Activated CD4-positive, alpha-beta T cell treated with anti-CD3 and anti-CD28 coated beads, Interleukin-2, Interleukin-4, amounts not matched to agents 100 ng/mL and 50 ng/mL, durations not matched to agents 16 hours and 8 hours (primary cell): ENCODE results near the gene CR1L.
"Not testable (repeated sequence)": the region's sequence is repeated elsewhere in the genome, so short reads cannot be mapped to it uniquely, and the experiment has no call there.

ENCODE experiments used
- DNase-seq: peaks from one replicate; pipeline ENCODE4 v3.0.0-alpha.2; 2020; ENCODE audit warnings: low spot score

The CR1L gene

GRCh38 chr1:207644852-207645634 is at the start of gene CR1L:
Gene CR1L, plus strand, starts transcription at chr1:207645133. Its CDS starts 101 bp downstream, at chr1:207645234.
- DNase-seq = peak; percentile 58

GRCh38 chr1:207603777-207604176 is 41.2 kb upstream of the CR1L start:
- DNase-seq = no peak

DNA sequence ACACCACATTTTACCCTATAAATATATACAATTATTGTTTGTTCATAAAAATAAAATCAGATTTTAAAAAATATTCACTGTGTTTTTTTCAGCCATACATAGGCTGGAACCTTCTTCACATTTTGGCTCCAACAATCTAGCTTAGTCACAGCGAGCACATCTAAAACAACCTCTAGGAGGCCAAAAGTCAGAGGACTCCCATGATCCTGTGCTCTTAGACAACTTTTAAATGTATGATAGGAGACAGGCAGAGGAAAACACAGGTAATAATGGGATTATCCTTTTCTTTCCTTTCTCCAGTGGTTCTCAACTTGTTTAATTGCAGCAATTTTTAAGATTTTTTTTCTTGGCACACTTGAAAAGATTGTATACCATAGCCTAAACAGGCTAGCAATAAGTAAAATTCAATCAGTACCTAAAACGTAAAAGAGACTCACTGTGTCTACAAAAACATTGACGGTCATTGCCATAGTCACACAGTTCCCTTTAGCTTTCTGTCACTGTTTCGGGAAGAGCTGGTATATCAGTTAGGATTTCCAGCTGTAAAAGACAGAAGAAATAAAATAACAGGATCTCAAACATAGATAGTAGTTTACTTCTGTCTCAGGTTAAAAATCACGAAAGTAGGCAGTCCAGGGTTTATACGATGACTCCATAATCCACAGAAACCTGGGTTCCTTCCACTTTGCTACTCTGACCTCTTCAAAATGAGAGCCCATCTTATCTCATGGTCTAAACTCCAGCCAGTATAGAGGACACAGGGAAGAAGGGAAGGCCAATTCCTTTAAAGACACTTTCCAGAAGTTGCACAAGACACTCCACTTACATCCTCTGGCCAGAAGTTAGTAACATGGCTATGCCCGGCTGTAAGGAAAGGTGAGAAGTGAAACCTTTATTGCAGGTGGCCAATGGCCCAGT is 39.2 kb upstream of the CR1L start:
- no peak for DNase-seq

DNA sequence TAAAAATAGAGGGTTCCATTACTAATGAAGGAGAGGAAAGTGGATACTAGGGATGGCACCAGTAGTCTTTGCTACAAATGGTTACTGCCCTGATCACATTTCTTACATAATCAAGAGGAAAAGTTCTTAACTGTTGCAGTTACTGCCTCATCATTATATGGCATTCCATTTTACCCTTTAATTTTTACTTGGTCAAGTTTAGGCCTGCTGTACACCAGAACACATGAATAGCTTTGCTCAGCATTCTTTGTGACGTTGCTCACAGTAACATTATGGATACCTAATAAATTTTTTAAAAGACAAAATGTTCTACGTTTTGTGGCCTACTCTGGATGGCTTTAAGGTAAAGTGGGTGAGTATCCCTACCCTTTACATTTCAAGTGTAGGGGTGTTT is 38.6 kb upstream of the CR1L start:
- no peak for DNase-seq

GRCh38 chr1:207612762-207613161 is 32.2 kb upstream of the CR1L start:
- DNase-seq = no peak

DNA sequence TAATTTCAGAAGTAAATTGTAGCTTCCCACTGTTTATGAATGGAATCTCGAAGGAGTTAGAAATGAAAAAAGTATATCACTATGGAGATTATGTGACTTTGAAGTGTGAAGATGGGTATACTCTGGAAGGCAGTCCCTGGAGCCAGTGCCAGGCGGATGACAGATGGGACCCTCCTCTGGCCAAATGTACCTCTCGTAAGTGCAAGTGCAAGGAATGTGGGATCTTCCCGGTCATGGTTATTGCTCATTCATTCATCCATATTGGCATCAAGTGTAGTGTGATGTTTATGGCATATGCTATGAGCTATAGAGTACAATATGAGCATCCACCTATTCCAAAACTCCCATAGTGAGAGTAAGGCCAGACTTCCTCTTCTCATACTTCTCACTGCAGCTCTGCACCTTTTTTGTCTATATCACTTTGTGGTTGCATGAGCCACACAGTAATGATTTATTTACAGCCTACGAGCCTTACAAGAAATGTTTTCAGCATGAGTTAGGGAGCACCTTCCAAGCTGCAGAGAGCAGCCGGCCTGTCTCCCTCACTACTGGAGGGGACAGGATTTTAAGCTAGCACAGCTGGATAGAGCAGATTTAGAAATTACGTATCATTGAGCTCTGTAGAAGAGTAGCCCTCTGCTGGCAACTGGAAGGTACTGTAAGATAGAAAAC is 24.9 kb upstream of the CR1L start:
- DNase-seq = peak; percentile 37

DNA sequence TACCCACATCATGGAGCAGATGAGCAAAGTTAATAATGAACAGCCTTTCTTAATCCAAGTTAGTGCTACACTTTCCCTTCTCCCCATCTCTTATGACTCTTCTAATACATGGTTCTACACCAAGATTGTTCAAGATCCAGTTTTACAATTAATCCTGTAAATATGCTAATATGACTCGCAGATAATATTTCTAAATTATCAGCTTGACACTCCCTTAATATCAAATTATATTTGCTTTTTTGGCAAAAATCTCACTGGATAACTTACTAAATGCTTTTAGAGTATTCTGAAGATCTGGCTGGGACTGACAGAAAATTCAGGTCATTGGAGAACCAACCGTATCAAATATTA is 24.4 kb upstream of the CR1L start:
- no peak for DNase-seq

DNA sequence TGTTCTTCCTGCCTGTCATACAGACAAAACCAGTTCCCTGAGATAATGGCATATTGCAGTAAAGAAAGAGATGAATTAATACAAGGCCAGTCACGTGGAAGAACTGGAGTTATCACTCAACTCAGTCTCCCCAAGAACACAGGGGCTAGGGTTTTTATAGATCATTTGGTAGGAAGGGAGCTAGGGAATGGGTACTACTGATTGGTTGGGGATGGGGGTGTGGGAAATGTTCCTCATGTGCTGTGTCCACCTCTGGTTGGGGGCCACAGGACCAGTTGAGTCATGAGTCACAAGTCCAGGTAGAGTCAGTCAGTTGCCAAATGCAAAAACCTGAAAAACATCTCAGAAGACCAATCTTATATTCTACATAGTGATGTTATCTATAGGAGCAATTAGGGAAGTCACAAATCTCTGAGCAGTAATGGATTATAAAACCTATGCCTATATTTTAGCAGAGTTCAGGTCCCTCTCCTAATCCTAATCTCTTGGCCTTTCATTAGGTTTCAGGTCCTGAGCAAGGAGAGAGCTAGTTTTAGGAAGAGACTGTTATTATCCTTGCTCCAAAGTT is 19.3 kb upstream of the CR1L start:
- not testable (repeated sequence) for DNase-seq

GRCh38 chr1:207626972-207627337 is 18.0 kb upstream of the CR1L start:
- no peak for DNase-seq

GRCh38 chr1:207627496-207627895 is 17.4 kb upstream of the CR1L start:
- no peak for DNase-seq

DNA sequence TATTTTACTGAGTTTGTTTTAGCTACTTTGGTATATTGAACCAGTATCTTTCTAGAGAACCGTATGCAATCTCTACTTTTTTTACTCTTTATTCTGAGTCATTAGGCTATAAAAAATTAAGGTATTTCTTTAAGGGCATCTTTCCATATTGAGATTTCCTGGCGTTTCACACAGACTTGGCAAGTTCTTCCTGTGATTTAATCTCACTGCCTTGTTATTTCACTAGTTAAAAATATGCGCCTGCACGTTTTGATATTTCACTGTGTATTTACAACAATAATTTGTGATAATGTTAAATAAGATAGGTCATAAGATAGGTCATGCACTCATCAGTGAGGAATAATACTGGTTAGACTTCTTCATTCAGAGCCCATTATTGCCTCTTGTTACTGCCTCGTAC is 16.2 kb upstream of the CR1L start:
- no peak for DNase-seq

DNA sequence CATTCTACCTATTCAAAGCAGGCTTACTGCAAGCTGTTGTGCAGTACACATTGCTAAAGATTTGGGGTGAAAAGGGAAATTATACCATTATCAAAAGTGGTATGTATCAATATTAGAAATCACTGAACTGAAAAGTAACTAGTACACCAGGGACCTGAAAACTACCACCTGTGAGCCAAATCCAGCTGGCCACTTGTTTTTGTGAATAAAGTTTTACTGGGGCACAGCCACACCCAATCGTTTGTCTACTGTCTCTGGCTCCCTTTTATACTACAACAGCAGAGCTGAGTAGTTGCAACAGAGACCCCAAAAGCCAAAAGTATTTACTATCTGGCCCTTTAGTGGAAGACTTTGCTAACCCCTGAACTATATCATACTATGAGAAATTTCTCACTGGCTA is 13.8 kb upstream of the CR1L start:
- DNase-seq = no peak

- no peak for DNase-seq
Measured at GRCh38 chr1:207633226-207633625, 11.7 kb upstream of the CR1L start.

DNA sequence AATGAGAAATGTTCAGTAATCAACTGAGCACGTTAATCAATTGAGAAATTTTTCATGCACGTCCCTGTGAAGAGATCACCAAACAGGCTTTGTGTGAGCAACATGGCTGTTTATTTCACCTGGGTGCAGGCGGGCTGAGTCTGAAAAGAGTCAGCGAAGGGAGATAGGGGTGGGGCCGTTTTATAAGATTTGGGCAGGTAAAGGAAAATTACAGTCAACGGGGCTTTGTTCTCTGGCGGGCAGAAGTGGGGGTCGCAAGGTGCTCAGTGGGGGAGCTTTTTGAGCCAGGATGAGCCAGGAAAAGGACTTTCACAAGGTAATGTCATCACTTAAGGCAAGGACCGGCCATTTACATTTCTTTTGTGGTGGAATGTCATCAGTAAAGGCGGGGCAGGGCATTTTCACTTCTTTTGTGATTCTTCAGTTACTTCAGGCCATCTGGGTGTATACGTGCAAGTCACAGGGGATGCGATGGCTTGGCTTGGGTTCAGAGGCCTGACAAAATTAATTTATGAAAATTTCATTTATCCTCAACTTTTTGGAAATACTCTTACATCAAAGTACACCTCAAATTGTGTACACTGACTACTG is 11.1 kb upstream of the CR1L start:
- DNase-seq = not testable (repeated sequence)

DNA sequence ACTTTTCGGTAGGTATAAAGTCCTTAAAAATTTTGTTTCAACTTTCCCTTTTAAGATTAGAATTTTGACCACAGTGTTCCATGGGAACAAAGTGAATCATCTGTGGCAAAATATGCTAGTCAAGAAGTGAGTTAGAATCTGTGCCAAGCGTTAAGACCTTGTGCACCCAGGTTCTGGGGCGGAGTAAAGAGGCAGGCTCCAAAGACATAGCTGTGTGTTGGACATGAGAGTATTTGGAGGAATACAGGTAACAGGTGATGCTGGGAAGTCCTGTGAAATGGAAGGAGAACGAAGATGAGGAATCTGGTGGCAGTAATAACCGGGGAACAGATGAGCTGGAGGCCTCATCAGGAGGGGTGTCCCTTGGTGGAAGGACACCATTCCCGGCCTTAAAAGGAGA is 10.6 kb upstream of the CR1L start:
- not testable (repeated sequence) for DNase-seq

DNA sequence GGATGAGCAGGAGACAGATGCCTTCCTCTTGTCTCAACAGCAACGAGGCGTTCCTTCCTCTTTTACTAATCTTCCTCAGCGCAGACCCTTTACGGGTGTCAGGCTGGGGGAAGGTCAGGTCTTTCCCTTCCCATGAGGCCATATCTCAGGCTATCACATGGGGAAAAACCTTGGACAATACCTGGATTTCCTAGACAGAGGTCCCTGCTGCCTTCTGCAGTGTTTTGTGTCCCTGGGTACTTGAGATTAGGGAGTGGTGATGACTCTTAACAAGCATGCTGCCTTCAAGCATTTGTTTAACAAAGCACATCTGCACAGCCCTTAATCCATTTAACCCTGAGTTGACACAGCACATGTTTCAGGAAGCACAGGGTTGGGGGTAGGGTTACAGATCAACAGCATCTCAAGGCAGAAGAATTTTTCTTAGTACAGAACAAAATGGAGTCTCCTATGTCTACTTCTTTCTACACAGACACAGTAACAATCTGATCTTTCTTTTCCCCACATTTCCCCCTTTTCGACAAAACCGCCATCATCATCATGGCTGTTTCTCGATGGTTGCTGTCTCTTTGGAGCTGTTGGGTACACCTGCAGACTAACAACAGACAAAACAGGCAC is 9.3 kb upstream of the CR1L start:
- DNase-seq = not testable (repeated sequence)

GRCh38 chr1:207638487-207639145 is 6.3 kb upstream of the CR1L start:
- not testable (repeated sequence) for DNase-seq

GRCh38 chr1:207639362-207639761 is 5.6 kb upstream of the CR1L start:
- DNase-seq = not testable (repeated sequence)

DNA sequence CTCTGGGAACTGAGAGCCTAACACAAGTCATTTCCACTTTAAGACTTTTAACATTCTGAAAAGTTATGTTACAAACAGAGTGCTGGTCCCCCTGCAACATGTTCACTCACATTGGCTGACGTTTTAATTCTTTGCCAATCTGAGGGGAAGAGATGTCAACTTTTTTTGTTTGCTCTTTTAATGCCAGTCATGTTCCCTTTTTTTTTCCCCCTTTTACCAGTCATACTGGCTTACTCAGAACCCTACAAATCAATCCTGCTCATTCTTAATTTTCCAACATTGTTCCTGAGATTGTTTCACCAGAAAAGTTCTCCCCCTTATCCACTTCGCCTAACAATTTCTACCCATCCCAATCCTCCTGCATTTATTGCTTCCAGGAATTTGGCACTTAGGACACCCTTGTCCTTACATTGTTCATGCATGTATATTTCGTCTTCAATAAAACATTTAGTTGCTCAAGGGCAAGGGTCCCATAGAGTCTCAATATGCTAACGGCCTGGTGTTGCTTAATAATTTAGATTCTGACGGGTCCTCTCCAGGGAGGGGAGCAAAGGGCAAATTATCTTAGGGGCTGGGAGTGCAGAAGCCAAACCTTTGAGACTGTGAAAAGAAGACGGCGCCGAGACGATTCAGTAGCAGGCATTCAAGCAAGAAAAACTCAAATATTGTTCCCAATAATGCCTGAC is 624 bp upstream of the CR1L start:
- DNase-seq = no peak

- DNase-seq = no peak
Measured at GRCh38 chr1:207645635-207646081, 725 bp downstream of the CR1L start.
